Measurements from ENCODE around the gene ITGA6.

The ITGA6 gene

GRCh38 chr2:172458561-172459124 is 31.3 kb downstream of the ITGA6 start:
- H3K4me3 ChIP-seq (ENCODE audit: low read depth, low read length): no peak overlapping the region
- no peak for DNase-seq (ENCODE audit: low read depth)

GRCh38 chr2:172460780-172461201 is 33.4 kb downstream of the ITGA6 start:
- no peak for DNase-seq (ENCODE audit: low read depth)
- no peak overlapping the region for H3K4me3 ChIP-seq (ENCODE audit: low read depth, low read length)

GRCh38 chr2:172461591-172462372 is 34.4 kb downstream of the ITGA6 start:
- H3K4me3 ChIP-seq (ENCODE audit: low read depth, low read length): no peak overlapping the region
- DNase-seq (ENCODE audit: low read depth): no peak

GRCh38 chr2:172462373-172462848 is 35.0 kb downstream of the ITGA6 start:
- no peak overlapping the region for H3K4me3 ChIP-seq (ENCODE audit: low read depth, low read length)
- no peak for DNase-seq (ENCODE audit: low read depth)

- H3K4me3 ChIP-seq (ENCODE audit: low read depth, low read length): no peak overlapping the region
These were observed 35.5 kb downstream of the ITGA6 start for GRCh38 chr2:172462849-172463381.

GRCh38 chr2:172464400-172465129 is 37.2 kb downstream of the ITGA6 start:
- no peak for DNase-seq (ENCODE audit: low read depth)
- H3K4me3 ChIP-seq (ENCODE audit: low read depth, low read length): no peak overlapping the region

More at GRCh38 chr2:172462849-172463381, 35.5 kb downstream of the ITGA6 start:
- DNase-seq (ENCODE audit: low read depth): no peak

GRCh38 chr2:172465417-172466334 is 38.3 kb downstream of the ITGA6 start:
- DNase-seq (ENCODE audit: low read depth): peak; percentile 54
- peak overlapping the region; percentile 38 for H3K4me3 ChIP-seq (ENCODE audit: low read depth, low read length)

GRCh38 chr2:172467382-172467781 is 40.0 kb downstream of the ITGA6 start:
- no peak overlapping the region for H3K4me3 ChIP-seq (ENCODE audit: low read depth, low read length)
- DNase-seq (ENCODE audit: low read depth): no peak

GRCh38 chr2:172470958-172471922 is 43.9 kb downstream of the ITGA6 start:
- no peak overlapping the region for H3K4me3 ChIP-seq (ENCODE audit: low read depth, low read length)
- no peak for DNase-seq (ENCODE audit: low read depth)

- no peak overlapping the region for H3K4me3 ChIP-seq (ENCODE audit: low read depth, low read length)
- no peak for DNase-seq (ENCODE audit: low read depth)
These were observed 45.2 kb downstream of the ITGA6 start for GRCh38 chr2:172472446-172473033.

GRCh38 chr2:172473167-172473566 is 45.8 kb downstream of the ITGA6 start:
- DNase-seq (ENCODE audit: low read depth): no peak
- H3K4me3 ChIP-seq (ENCODE audit: low read depth, low read length): no peak overlapping the region

GRCh38 chr2:172478353-172478752 is 51.0 kb downstream of the ITGA6 start:
- DNase-seq (ENCODE audit: low read depth): no peak
- no peak overlapping the region for H3K4me3 ChIP-seq (ENCODE audit: low read depth, low read length)

- no peak for DNase-seq (ENCODE audit: low read depth)
- H3K4me3 ChIP-seq (ENCODE audit: low read depth, low read length): no peak overlapping the region
These were observed 53.2 kb downstream of the ITGA6 start for GRCh38 chr2:172480301-172481218.

GRCh38 chr2:172481507-172482262 is 54.3 kb downstream of the ITGA6 start:
- no peak overlapping the region for H3K4me3 ChIP-seq (ENCODE audit: low read depth, low read length)
- DNase-seq (ENCODE audit: low read depth): no peak

- H3K4me3 ChIP-seq (ENCODE audit: low read depth, low read length): no peak overlapping the region
- DNase-seq (ENCODE audit: low read depth): no peak
These were observed 56.9 kb downstream of the ITGA6 start for GRCh38 chr2:172484253-172484652.

- no peak overlapping the region for H3K4me3 ChIP-seq (ENCODE audit: low read depth, low read length)
These were observed 57.3 kb downstream of the ITGA6 start for GRCh38 chr2:172484706-172485105.

More at GRCh38 chr2:172484706-172485105, 57.3 kb downstream of the ITGA6 start:
- DNase-seq (ENCODE audit: low read depth): no peak
